SK-N-SH treated with all-trans-retinoic acid at 6 μM for 48 hours (cell line): ENCODE results near the gene ITFG2.

Experiments used
- CSDC2 ChIP-seq: fragments of 250-450 bp; sonication (Bioruptor Pico); IDR thresholded peaks from 2 replicates; pipeline ENCODE4 v1.5.0; 2020; ENCODE audit warnings: mild to moderate bottlenecking, moderate library complexity
- OSR1 ChIP-seq: fragments of 250-450 bp; sonication (Bioruptor Pico); IDR thresholded peaks from 2 replicates; pipeline ENCODE4 v1.8.0; 2022; ENCODE audit warnings: moderate library complexity, mild to moderate bottlenecking, inconsistent platforms
- PATZ1 ChIP-seq: fragments of 250-450 bp; sonication (Bioruptor Pico); IDR thresholded peaks from 2 replicates; pipeline ENCODE4 v1.8.0; 2020; ENCODE audit warnings: mild to moderate bottlenecking, moderate library complexity, borderline replicate concordance
- PPARA ChIP-seq: fragments of 250-450 bp; sonication (Bioruptor Pico); IDR thresholded peaks from 2 replicates; pipeline ENCODE4 v1.5.0; 2020; ENCODE audit warnings: mild to moderate bottlenecking, borderline replicate concordance
- RARB ChIP-seq: fragments of 250-450 bp; sonication (Bioruptor Pico); IDR thresholded peaks from 2 replicates; pipeline ENCODE4 v1.8.0; 2021; ENCODE audit warnings: mild to moderate bottlenecking, moderate library complexity
- TOX ChIP-seq: fragments of 250-450 bp; sonication (Bioruptor Pico); IDR thresholded peaks from 2 replicates; pipeline ENCODE4 v1.8.0; 2021; ENCODE audit warnings: mild to moderate bottlenecking, moderate library complexity, borderline replicate concordance
- ZFP3 ChIP-seq: fragments of 250-450 bp; sonication (Bioruptor Pico); IDR thresholded peaks from 2 replicates; pipeline ENCODE4 v1.5.0; 2020; ENCODE audit warnings: mild to moderate bottlenecking, moderate library complexity
- ZNF8 ChIP-seq: fragments of 450-650 bp; formaldehyde crosslinking; IDR thresholded peaks from 2 replicates; pipeline ENCODE4 v1.5.0; 2020; ENCODE audit warnings: mild to moderate bottlenecking, moderate library complexity

- no peak for TF ChIP-seq RARB
- TF ChIP-seq ZNF8 (CRISPR knock-in tag), result no peak
- no peak for TF ChIP-seq ZFP3
- no peak for TF ChIP-seq PATZ1 (CRISPR knock-in tag)
- TF ChIP-seq OSR1 (CRISPR knock-in tag), result no peak
- no peak for TF ChIP-seq TOX (CRISPR knock-in tag)
- no peak for TF ChIP-seq CSDC2
- TF ChIP-seq PPARA (CRISPR knock-in tag), result no peak
These were observed 33.2 kb upstream of the ITFG2 start for GRCh38 chr12:2779281-2779680.
